ENCODE results near the gene OR52B6.
"Not testable (repeated sequence)": the region's sequence is repeated elsewhere in the genome, so short reads cannot be mapped to it uniquely, and the experiment has no call there.

The OR52B6 gene

GRCh38 chr11:5574654-5575053 lies 6.0 kb upstream of the OR52B6 start:
- H3K9me3 Mint-ChIP-seq: no peaks in the 10 kb centered on the region
- H3K36me3 Mint-ChIP-seq (ENCODE audit: low read depth): no peaks in the 10 kb centered on the region
- intact Hi-C loops (cut with micrococcal nuclease): no loop called here
- H3K27me3 Mint-ChIP-seq: no peaks in the 10 kb centered on the region
- H3K27ac Mint-ChIP-seq: no peak overlapping the region
- H3K4me1 Mint-ChIP-seq (ENCODE audit: low read depth): no peaks in the 10 kb centered on the region
- H3K4me3 Mint-ChIP-seq: no peak overlapping the region

- Mint-ChIP-seq H3K36me3 (ENCODE audit: low read depth) (no peaks in the 10 kb centered on the region), H3K4me3 (no peak overlapping the region), H3K4me1 (ENCODE audit: low read depth) (no peaks in the 10 kb centered on the region), H3K27me3 (no peaks in the 10 kb centered on the region), H3K9me3 (no peaks in the 10 kb centered on the region), H3K27ac (no peak overlapping the region)
- intact Hi-C loops (cut with micrococcal nuclease): no loop called here
Measured at GRCh38 chr11:5575152-5575551, 5.5 kb upstream of the OR52B6 start.

- Mint-ChIP-seq H3K27me3 (no peaks in the 10 kb centered on the region), H3K27ac (no peak overlapping the region), H3K4me3 (no peak overlapping the region), H3K36me3 (ENCODE audit: low read depth) (no peaks in the 10 kb centered on the region), H3K9me3 (no peaks in the 10 kb centered on the region), H3K4me1 (ENCODE audit: low read depth) (no peaks in the 10 kb centered on the region)
- intact Hi-C loops (cut with micrococcal nuclease): no loop called here
Measured at GRCh38 chr11:5577101-5577500, 3.6 kb upstream of the OR52B6 start.

- Mint-ChIP-seq H3K36me3 (ENCODE audit: low read depth) (no peaks in the 10 kb centered on the region), H3K4me1 (ENCODE audit: low read depth) (no peaks in the 10 kb centered on the region), H3K9me3 (no peaks in the 10 kb centered on the region), H3K27me3 (no peaks in the 10 kb centered on the region), H3K27ac (no peak overlapping the region), H3K4me3 (no peak overlapping the region)
- intact Hi-C loops (cut with micrococcal nuclease): no loop called here
Measured at GRCh38 chr11:5581014-5581413, 337 bp downstream of the OR52B6 start.

- H3K27me3 Mint-ChIP-seq; H3K4me1 Mint-ChIP-seq (ENCODE audit: low read depth); H3K36me3 Mint-ChIP-seq (ENCODE audit: low read depth); H3K27ac Mint-ChIP-seq; H3K4me3 Mint-ChIP-seq; H3K9me3 Mint-ChIP-seq; intact Hi-C loops (cut with micrococcal nuclease): not testable (repeated sequence)
Measured at GRCh38 chr11:5584458-5584857, 3.8 kb downstream of the OR52B6 start.

GRCh38 chr11:5589906-5590305 lies 9.2 kb downstream of the OR52B6 start:
- H3K4me3 Mint-ChIP-seq; H3K27me3 Mint-ChIP-seq; H3K36me3 Mint-ChIP-seq (ENCODE audit: low read depth); H3K27ac Mint-ChIP-seq; H3K4me1 Mint-ChIP-seq (ENCODE audit: low read depth): not testable (repeated sequence)
- intact Hi-C loops (cut with micrococcal nuclease): loop anchor here (10.0 kb wide), 1 partner anchor 305 kb away; the partner anchor contains the start of gene OR52E5
- peaks cover 11% of the 10 kb centered on the region for H3K9me3 Mint-ChIP-seq

- Mint-ChIP-seq H3K4me3 (no peak overlapping the region), H3K36me3 (ENCODE audit: low read depth) (no peaks in the 10 kb centered on the region), H3K27ac (no peak overlapping the region), H3K4me1 (ENCODE audit: low read depth) (peaks cover 10% of the 10 kb centered on the region), H3K9me3 (peaks cover 11% of the 10 kb centered on the region), H3K27me3 (peaks cover 2% of the 10 kb centered on the region)
- intact Hi-C loops (cut with micrococcal nuclease): loop anchor here (10.0 kb wide), 1 partner anchor 303 kb away; the partner anchor contains the start of gene OR52E5
Measured at GRCh38 chr11:5591613-5592012, 10.9 kb downstream of the OR52B6 start.

- H3K9me3 Mint-ChIP-seq: peaks cover 11% of the 10 kb centered on the region
- H3K4me1 Mint-ChIP-seq (ENCODE audit: low read depth): peaks cover 14% of the 10 kb centered on the region
- H3K27ac Mint-ChIP-seq: no peak overlapping the region
- H3K27me3 Mint-ChIP-seq: peaks cover 2% of the 10 kb centered on the region
- intact Hi-C loops (cut with micrococcal nuclease): loop anchor here (10.0 kb wide), 1 partner anchor 302 kb away; the partner anchor contains the start of gene OR52E5
- H3K36me3 Mint-ChIP-seq (ENCODE audit: low read depth): no peaks in the 10 kb centered on the region
- H3K4me3 Mint-ChIP-seq: no peak overlapping the region
Measured at GRCh38 chr11:5592615-5593014, 11.9 kb downstream of the OR52B6 start.

GRCh38 chr11:5593146-5593545 lies 12.5 kb downstream of the OR52B6 start:
- H3K27ac Mint-ChIP-seq: no peak overlapping the region
- H3K9me3 Mint-ChIP-seq: peaks cover 11% of the 10 kb centered on the region
- H3K27me3 Mint-ChIP-seq: peaks cover 2% of the 10 kb centered on the region
- no peak overlapping the region for H3K4me3 Mint-ChIP-seq
- peaks cover 14% of the 10 kb centered on the region for H3K4me1 Mint-ChIP-seq (ENCODE audit: low read depth)
- intact Hi-C loops (cut with micrococcal nuclease): loop anchor here (10.0 kb wide), 1 partner anchor 302 kb away; the partner anchor contains the start of gene OR52E5
- H3K36me3 Mint-ChIP-seq (ENCODE audit: low read depth): no peaks in the 10 kb centered on the region

- intact Hi-C loops (cut with micrococcal nuclease): loop anchor here (10.0 kb wide), 1 partner anchor 298 kb away; the partner anchor contains the start of gene OR52E5
- Mint-ChIP-seq H3K4me3 (peak within 1 kb of the TSS; percentile 71), H3K4me1 (ENCODE audit: low read depth) (peaks cover 14% of the 10 kb centered on the region), H3K9me3 (no peaks in the 10 kb centered on the region), H3K27ac (peak within 1 kb of the TSS; percentile 62), H3K27me3 (peaks cover 2% of the 10 kb centered on the region), H3K36me3 (ENCODE audit: low read depth) (no peaks in the 10 kb centered on the region)
Measured at GRCh38 chr11:5596607-5597201, 16.0 kb downstream of the OR52B6 start, which contains the start of gene TRIM6. Gene TRIM6 (plus strand): TSS chr11:5596637. CDS start chr11:5596898, 261 bp downstream.

- Mint-ChIP-seq H3K27me3 (peaks cover 2% of the 10 kb centered on the region), H3K4me1 (ENCODE audit: low read depth) (peaks cover 14% of the 10 kb centered on the region), H3K27ac (no peak overlapping the region), H3K9me3 (no peaks in the 10 kb centered on the region), H3K36me3 (ENCODE audit: low read depth) (no peaks in the 10 kb centered on the region), H3K4me3 (no peak overlapping the region)
- intact Hi-C loops (cut with micrococcal nuclease): loop anchor here (10.0 kb wide), 1 partner anchor 297 kb away; the partner anchor contains the start of gene OR52E5
Measured at GRCh38 chr11:5597953-5598352, 17.3 kb downstream of the OR52B6 start.

GRCh38 chr11:5600374-5600851 lies 19.7 kb downstream of the OR52B6 start:
- Mint-ChIP-seq H3K36me3 (ENCODE audit: low read depth) (no peaks in the 10 kb centered on the region), H3K27ac (no peak overlapping the region), H3K4me1 (ENCODE audit: low read depth) (peaks cover 14% of the 10 kb centered on the region), H3K9me3 (no peaks in the 10 kb centered on the region), H3K4me3 (no peak overlapping the region), H3K27me3 (peaks cover 2% of the 10 kb centered on the region)
- intact Hi-C loops (cut with micrococcal nuclease): loop anchor here (1.0 kb wide), 1 partner anchor 208 kb away; the partner anchor contains the start of gene OR52N2

- intact Hi-C loops (cut with micrococcal nuclease); H3K4me1 Mint-ChIP-seq (ENCODE audit: low read depth); H3K9me3 Mint-ChIP-seq: not testable (repeated sequence)
Measured at GRCh38 chr11:5602791-5603190, 22.1 kb downstream of the OR52B6 start.

GRCh38 chr11:5603326-5603725 lies 22.6 kb downstream of the OR52B6 start:
- H3K27me3 Mint-ChIP-seq: no peaks in the 10 kb centered on the region
- intact Hi-C loops (cut with micrococcal nuclease): no loop called here
- H3K4me1 Mint-ChIP-seq (ENCODE audit: low read depth): no peaks in the 10 kb centered on the region
- no peak overlapping the region for H3K4me3 Mint-ChIP-seq
- no peaks in the 10 kb centered on the region for H3K36me3 Mint-ChIP-seq (ENCODE audit: low read depth)
- no peak overlapping the region for H3K27ac Mint-ChIP-seq
- no peaks in the 10 kb centered on the region for H3K9me3 Mint-ChIP-seq

More at GRCh38 chr11:5602791-5603190, 22.1 kb downstream of the OR52B6 start:
- H3K27ac Mint-ChIP-seq; H3K36me3 Mint-ChIP-seq (ENCODE audit: low read depth); H3K4me3 Mint-ChIP-seq; H3K27me3 Mint-ChIP-seq: not testable (repeated sequence)

Measured in dendritic cell treated with granulocyte-macrophage colony-stimulating factor and Interleukin-4, amounts not matched to agents 40 ng/mL and 50 ng/mL, for 4 days (primary cell).